ENCODE measurements around the gene CAP1.

GRCh38 chr1:40034869-40035268 lies 5.7 kb upstream of the CAP1 start:
- TF ChIP-seq POLR2A (IDR thresholded peaks at IDR 0.05) (no peak), CTCF (IDR thresholded peaks at IDR 0.05) (no peak), POLR2AphosphoS5 (IDR thresholded peaks at IDR 0.05) (no peak), EP300 (IDR thresholded peaks at IDR 0.05) (no peak)
